HG03571 (cell line): ENCODE results near the gene CDC25B.

ENCODE experiments used
- ATAC-seq: cut with Tn5 transposase; IDR thresholded peaks from one replicate; pipeline ENCODE4 v1.9.1; 2021; ENCODE audit not compliant: unreplicated experiment

CDC25B gene

GRCh38 chr20:3763671-3764601 is 32.2 kb upstream of the CDC25B start:
- ATAC-seq: no peak

- ATAC-seq: no peak
Measured at GRCh38 chr20:3764659-3765058, 31.5 kb upstream of the CDC25B start.

GRCh38 chr20:3765171-3765882 is 30.8 kb upstream of the CDC25B start:
- ATAC-seq: no peak

- ATAC-seq: no peak
Measured at GRCh38 chr20:3766422-3767109, 29.5 kb upstream of the CDC25B start.

GRCh38 chr20:3767110-3767426 is 29.0 kb upstream of the CDC25B start:
- no peak for ATAC-seq

- ATAC-seq: peak; percentile 88
Measured at GRCh38 chr20:3767427-3768341, 28.4 kb upstream of the CDC25B start, which contains the start of gene ADISSP. ADISSP (minus strand) TSS chr20:3767753; CDS start chr20:3760100, 7,653 bp downstream.

- peak; percentile 35 for ATAC-seq
Measured at GRCh38 chr20:3768342-3769130, 27.6 kb upstream of the CDC25B start.

GRCh38 chr20:3771552-3772058 is 24.5 kb upstream of the CDC25B start:
- ATAC-seq: no peak

- ATAC-seq: no peak
Measured at GRCh38 chr20:3775457-3776108, 20.5 kb upstream of the CDC25B start.

- no peak for ATAC-seq
Measured at GRCh38 chr20:3777381-3777715, 18.8 kb upstream of the CDC25B start.

GRCh38 chr20:3777716-3778629 is 18.1 kb upstream of the CDC25B start:
- ATAC-seq: no peak

GRCh38 chr20:3778976-3779375 is 17.1 kb upstream of the CDC25B start:
- no peak for ATAC-seq

- ATAC-seq: peak; percentile 46
Measured at GRCh38 chr20:3781153-3781910, 14.8 kb upstream of the CDC25B start, which contains the start of gene SPEF1. SPEF1 (minus strand) TSS chr20:3781448; CDS start chr20:3781287, 161 bp downstream.

- no peak for ATAC-seq
Measured at GRCh38 chr20:3782597-3782996, 13.5 kb upstream of the CDC25B start.

- ATAC-seq: no peak
Measured at GRCh38 chr20:3783068-3783489, 13.0 kb upstream of the CDC25B start.

- no peak for ATAC-seq
Measured at GRCh38 chr20:3783511-3784195, 12.5 kb upstream of the CDC25B start.
